Fibroblast of skin of right quadriceps (primary cell): Measurements from ENCODE around the gene NPM1.
"Not testable (repeated sequence)": the region's sequence is repeated elsewhere in the genome, so short reads cannot be mapped to it uniquely, and the experiment has no call there.

Experiments
- DNase-seq: peaks from one replicate; pipeline ENCODE4 v3.0.0-alpha.2; 2013

Gene NPM1, protein sequence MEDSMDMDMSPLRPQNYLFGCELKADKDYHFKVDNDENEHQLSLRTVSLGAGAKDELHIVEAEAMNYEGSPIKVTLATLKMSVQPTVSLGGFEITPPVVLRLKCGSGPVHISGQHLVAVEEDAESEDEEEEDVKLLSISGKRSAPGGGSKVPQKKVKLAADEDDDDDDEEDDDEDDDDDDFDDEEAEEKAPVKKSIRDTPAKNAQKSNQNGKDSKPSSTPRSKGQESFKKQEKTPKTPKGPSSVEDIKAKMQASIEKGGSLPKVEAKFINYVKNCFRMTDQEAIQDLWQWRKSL

DNA sequence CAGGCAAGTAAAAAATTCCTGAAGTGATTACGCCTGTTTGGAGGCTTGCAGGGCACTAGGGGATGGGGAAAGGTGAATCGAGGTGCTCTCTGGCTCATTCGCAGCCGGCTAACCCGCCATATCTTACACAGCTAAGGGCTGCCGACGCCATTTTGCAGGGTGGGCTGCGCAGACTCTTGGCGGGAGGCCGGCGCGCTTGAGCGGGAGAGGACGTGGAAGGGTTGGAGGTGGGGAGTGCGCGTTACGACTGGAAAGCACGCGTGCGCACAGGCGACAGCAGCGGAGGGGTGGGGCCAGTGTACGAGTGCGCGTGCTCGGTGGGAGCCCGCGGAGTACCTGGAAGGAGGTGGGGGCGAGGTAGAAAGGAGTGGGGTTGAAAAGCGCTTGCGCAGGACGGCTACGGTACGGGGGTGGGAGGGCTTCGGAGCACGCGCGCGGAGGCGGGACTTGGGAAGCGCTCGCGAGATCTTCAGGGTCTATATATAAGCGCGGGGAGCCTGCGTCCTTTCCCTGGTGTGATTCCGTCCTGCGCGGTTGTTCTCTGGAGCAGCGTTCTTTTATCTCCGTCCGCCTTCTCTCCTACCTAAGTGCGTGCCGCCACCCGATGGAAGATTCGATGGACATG lies at the start of gene NPM1:
Gene NPM1, plus strand, starts transcription at position 505 of the 625 bp plus-strand sequence. Its CDS starts 100 bp downstream, at position 605.
- DNase-seq: peak; percentile 99

DNA sequence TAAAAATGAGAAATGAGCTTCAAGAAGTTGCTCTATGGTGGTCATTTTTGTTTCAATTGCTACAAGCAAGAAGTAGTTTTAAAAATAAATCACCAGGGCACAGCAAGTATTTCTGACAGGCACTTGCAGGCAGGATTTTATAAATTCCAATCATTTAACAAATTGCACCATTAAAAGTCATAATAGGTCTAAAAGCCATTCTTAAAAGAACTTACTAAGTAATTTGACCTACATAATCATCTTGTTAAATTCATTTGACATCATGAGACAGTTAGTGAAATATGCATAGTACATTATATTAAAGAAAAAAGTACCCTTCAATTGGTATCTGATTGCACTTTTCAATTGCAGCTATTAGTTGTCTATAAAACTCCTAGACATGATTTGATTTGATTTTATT lies 47.6 kb upstream of the NPM1 start:
- DNase-seq: no peak

DNA sequence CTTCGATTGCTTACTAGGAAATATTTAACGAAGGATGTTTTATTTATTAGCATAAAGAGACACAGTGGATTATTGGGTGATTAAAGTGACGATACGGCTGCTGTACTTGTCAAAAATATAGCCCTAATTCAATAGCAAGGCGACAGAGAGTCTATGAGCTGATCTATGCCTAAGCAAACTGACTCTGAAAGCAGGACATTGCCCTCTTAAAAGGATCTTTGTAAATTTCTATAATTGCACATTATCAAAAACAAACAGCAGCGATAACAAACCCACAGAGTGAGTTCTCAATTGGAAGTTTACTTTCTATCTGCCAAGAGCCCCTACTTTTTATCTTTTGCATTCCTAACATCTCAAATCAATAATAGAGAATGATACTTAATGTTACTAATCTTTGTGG lies 47.2 kb upstream of the NPM1 start:
- DNase-seq: no peak

DNA sequence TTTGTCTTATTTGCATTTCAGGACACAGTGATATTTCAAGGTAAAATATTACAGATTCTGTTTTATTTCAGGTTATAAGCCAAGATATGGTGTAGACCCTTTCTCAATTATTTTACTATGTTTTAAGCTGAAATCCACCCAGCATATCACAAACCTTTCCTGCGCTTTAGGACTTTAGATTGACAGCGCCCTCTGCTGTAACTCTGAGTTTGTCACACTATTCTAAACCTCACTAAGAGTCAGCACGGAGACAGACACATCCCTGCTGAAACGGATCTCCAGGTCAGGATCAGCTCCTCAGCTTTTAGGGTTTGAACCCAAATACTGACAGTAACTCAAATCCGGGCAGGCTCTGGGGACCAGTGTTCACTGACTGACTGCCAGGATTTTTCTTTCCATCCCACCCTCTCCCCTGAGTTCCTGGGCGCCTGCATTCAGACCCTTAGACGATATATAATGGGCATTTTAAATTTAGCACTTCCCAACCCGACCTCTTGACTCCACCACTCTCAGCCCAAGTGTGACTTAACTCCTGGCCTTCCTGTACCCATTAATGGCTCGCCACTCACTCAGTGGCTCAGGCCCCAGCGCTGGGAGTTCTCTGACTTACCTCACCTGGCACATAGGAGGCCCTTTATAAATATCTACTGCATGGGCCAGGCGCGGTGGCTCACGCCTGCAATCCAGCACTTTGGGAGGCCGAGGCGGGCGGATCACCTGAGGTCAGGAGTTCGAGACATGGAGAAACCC lies 45.1 kb upstream of the NPM1 start:
- peak; percentile 53 for DNase-seq

DNA sequence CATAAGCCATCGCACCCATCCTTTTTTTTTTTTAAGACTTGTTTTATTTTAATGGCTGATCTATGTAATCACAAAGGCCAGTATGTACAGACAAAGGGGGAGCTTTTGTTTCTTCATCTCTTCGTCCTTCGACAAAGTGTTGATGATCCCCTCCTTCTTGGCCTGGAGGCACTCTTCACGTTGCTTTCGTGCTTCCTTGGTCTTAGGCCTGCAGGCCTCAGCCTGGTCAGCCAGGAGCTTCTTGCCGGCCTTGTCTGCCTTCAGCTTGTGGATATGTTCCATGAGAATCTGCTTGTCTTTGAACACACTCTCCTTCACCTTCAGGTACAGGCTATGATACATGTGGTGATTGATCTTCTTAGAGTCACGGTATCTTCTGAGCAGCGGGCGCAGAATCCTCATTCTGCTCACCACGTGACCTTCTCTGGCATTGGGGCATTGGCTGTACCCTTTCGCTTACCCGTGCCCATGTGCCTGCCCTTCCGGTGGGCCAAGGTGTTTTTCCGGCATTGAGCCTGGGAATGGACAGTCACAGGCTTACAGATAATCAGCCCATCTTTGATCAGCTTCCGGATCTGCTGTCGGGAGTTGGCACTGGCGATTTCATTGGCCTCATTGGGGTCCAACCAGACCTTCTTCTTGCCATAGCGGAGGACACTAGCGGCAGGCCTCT lies 42.6 kb upstream of the NPM1 start:
- no peak for DNase-seq

DNA sequence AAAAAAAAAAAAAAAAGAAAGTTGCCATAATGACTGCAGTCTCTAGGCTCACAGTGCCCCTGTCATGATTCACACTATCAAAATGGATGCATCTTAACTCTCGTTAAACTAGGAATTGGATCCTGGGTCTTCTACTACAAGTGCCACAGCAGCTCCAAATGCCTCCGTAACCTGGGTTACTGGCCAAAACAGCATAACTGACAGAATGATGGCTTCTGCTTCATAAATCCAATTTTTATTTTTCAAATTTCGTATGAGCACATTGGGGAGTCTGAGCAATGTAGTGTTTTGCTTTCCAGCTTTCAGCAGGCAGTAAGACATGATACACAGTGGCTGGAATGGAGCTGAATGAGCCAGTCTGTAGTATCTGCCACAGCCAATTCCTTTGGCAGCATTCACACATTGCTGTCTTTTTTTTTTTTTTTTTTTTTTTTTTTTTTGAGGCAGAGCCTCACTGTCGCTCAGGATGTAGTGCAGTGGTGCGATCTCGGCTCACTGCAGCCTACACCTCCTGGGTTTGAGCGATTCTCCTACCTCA lies 36.0 kb upstream of the NPM1 start:
- DNase-seq: no peak

DNA sequence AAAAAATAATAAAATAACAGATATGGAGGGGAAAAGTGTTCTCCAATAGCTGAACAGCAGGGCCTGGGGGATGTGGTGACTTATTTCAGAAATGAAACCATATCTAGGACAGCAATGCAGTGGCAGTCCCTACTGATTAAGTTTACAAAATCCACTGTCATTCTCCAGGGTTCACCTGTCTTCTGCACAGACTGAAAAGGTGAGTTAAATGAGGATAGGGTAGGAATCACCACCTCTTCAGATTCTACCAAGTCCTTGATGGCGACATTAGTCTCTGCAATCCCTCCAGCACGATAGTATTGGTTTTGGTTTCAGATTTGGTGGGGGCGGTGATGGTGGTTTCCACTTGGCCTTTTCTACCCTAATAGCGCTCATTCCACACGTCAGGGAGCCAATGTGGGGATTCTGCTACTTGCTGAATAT lies 32.3 kb upstream of the NPM1 start:
- DNase-seq: no peak

DNA sequence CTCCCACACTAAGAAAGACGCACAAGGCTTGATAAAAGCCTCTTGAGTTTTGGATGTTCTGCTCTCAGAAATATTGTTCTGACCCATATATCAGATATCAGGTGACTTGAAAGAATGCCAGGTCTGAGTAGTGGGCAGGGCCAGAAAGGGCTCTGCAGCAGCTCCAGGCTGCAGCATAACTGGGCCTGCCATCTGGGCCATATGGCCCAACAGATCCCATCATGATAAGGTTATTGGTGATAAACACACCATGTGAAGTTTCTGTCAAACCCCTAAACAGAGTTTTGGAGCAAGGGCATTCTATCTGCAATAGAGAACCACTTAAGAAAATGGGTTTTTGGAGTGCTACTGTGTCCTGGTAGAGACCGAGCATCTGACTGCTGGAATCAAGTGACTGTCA lies 29.8 kb upstream of the NPM1 start:
- no peak for DNase-seq

DNA sequence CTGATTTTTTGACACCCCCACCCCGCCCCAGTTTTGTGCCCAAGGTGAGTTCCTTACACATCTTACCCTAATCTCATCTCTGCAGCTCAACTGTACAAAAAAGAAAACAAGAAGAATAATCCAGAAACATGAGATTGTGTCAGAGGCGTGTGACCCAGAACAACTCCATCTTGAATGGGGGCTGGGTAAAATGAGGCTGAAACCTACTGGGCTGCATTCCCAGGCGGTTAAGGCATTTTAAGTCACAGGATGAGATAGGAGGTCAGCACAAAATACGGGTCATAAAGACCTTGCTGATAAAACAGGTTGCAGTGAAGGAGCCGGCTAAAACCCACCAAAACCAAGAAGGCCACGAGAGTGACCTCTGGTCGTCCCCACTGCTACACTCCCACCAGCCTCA lies 26.5 kb upstream of the NPM1 start:
- DNase-seq: not testable (repeated sequence)

DNA sequence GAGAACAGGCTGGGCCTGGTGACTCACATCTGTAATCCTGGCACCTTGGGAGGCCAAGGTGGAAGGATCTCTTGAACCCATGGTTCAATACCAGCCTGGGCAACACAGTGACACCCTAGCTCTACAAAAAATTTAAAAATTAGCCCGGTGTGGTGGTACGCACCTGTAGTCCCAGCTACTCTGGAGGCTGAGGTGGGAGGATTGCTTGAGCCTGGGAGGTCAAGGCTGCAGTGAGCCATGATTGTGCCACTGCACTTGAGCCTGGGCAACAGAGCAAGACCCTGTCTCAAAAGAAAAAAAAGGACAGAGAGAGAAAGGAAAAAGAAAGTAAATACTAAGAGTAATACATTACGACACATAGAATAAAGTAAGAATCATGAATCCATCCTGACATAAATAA lies 24.4 kb upstream of the NPM1 start:
- DNase-seq: not testable (repeated sequence)

DNA sequence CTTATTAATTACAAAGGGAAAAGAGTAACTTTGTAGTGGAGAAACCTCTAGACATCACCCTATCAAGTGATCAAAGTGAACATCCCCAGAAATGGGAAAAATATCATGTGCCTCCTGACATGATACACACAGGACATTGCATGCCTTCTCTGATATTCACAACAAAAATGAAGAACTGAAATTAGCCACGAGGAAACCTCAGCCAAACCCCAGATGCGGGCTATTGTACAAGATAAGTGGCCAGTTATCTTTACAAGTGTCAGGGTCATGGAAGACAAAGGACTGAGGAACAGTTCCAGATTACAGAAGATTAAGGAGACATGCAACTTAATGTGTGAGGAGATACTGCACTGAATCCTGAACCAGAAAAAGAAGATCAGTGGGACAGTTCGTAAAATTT lies 23.8 kb upstream of the NPM1 start:
- no peak for DNase-seq

DNA sequence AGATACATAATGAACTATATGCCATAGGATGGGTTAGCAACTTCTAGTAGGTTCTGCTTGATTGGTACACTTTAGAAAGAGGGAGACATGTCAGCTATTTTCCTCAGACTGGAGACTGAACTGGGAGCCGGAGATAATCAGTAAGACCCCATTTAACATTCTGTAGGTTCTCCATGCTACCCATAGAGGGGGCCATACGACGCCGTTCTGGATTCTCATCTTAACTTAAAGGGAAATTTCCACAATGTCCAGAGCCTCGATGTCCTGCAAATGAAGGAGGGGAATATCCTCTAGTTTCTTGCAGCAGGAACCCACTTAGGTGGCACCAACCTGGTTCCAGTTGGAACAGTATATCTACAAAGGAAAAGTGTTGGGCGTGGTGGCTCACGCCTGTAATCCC lies 22.3 kb upstream of the NPM1 start:
- no peak for DNase-seq

DNA sequence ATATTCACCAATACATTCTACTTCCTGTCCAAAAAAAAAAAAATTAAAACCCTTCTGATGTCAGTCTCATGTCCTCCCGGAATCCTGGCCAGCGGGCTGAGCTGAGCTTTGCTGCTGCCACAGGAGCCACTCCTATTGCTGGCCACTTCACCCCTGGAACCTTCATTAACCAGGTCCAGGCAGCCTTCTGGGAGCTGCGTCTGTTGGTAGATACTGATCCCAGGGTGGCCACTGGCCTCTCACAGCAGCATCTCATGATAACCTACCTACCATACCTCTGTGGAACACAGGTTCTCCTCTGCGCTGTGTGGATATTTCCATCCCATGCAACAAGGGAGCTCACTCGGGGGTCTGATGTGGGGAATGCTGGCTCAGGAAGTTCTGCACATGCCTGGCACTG lies 21.0 kb upstream of the NPM1 start:
- DNase-seq: no peak

DNA sequence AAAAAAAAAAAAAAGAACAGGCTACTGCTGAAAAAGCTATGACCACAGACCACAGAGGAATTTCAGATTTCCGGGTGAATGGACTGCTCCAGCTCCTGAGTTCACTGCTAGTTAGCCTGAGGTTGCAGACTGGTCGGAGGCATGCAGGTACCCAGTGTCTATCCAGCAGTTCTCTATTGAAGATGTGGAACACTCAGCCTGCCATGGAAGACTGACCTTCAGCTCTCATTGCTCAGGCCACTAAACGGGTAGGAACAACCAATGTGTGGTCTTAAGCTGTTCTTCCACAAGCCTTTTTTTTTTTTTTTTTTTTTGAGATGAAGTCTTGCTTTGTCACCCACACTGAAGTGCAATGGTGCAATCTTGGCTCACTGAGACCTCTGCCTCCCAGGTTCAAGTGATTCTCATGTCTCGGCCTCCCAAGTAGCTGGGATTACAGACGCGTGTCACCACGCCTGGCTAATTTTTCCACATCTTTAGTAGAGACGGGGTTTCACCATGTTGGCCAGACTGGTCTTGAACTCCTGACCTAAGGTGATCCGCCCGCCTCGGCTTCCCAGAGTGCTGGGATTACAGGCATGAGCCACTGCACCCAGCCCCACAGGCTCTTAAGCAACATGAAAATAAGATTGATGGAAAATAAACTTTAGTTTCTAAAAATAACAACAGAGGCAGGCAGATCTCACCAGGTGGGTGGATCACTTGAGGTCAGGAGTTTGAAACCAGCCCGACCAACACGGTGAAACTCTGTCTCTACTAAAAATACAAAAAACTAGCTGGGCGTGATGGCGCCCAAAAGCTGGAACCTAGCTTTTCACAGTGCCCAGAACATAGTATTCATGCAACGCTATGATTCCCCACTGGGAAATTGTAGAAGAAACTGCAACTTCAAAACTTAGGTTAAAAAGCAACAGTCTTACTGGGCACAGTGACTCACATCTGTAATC lies 20.0 kb upstream of the NPM1 start:
- DNase-seq: peak; percentile 29

DNA sequence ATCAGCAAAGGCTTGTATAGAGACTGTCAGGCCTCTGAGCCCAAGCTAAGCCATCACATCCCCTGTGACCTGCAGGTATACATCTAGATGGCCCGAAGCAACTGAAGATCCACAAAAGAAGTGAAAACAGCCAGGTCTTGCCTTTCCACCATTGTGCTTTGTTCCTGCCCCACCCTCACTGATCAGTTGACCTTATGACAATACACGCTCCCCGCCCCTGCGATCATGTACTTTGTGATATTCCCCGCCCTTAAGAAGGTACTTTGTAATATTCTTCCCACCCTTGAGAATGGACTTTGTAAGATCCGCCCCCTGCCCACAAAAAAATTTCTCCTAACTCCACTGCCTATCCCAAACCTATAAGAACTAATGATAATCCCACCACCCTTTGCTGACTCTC lies 18.6 kb upstream of the NPM1 start:
- no peak for DNase-seq

DNA sequence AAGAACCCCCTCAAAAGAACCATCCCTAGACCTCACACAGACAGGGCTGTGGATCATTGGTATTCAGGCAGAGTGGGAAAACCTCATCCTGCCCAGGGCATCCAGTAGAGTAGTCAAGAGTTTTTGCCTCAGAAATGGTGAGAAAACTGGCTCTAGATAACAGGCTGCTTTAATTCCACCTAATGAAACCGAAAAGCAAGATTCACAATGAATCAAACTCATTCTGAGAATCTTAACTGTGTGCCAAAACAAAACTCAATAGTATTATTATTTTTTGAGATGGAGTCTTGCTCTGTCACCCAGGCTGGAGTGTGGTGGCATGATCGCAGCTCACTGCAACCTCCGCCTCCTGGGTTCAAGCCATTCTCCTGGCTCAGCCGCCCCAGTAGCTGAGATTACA lies 17.8 kb upstream of the NPM1 start:
- DNase-seq: no peak

DNA sequence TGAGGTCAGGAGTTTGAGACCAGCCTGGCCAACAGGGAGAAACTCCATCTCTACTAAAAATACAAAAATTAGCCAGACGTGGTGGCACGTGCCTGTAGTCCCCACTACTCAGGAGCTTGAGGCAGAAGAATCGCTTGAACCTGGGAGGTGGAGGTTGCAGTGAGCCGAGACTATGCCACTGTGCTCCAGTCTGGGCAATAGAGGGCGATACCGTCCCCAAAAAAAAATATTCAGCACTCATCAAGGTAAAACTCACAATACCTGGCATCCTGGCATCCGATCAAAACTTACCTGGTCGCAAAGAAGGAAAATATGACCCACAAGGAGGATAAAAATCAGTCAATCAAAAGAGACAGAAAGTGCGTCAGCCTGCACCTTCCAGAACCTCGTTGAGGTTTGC lies 16.8 kb upstream of the NPM1 start:
- DNase-seq: not testable (repeated sequence)

DNA sequence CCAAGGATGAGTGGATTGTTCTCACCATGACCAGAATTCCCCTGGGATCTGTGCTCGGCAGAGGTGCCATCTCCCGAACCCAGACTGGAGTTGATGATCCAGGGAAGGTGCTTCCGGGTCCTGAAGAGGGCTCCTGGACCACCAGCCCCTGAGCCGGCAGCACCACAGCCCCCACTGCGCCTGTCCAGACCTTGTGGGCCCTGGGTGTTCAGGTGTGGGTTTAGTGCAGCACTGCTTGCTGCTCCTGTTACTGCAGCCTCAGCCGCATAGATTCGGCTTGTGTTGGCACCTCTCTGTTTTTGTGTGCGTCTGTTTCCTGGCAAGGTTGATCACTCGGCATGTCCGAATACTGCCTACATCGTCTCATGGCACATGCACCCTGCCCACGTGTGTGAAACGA lies 16.3 kb upstream of the NPM1 start:
- DNase-seq: no peak

DNA sequence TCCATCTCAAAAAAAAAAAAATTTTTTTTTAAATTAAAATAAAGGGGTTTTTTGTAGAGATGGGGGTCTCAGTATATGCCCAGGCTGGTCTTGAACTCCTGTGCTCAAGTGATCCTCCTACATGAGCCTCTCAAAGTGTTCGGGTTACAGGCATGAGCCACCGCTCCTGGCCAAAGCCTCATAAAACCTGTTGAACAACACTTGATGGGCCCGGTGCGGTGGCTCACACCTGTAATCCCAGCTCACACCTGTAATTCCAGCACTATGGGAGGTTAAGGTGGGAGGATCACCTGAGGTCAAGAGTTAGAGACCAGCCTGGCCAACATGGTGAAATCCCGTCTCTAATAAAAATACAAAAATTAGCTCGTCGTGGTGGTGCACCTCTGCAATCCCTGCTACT lies 7.7 kb upstream of the NPM1 start:
- DNase-seq: no peak

DNA sequence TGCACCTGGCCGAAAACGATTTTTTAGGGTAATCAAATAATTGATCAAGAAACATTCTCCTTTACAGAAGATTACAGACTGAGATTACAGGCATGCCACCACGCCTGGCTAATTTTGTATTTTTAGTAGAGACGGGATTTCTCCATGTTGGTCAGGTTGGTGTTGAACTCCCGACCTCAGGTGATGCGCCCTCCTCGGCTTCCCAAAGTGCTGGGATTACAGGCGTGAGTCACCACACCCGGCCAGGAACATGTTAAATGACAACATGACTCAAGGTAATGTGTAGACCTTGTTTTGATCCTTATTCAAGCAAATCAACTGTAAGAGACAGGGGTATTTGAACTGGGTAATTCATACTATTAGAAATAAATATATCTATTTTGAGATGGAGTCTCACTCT lies 3.2 kb upstream of the NPM1 start:
- not testable (repeated sequence) for DNase-seq

DNA sequence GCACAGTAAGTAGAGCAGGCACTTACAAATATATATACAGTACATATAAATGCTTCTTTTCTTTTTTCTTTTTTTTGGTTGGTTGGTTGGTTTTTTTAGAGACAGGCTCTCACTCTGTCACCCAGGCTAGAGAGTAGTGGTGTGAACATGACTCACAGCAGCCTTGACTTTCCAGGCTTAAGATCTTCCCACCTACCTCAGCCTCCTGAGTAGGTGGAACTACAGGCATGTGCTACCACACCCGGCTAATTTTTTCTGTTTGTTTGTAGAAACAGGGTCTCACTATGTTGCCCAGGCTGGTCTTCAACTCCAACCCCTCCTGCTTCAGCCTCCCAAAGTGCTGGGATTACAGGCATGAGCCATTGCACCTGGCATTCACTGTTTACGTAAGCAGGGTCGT lies 2.6 kb upstream of the NPM1 start:
- not testable (repeated sequence) for DNase-seq
